GM10248 (cell line): Measurements from ENCODE around the gene CCDC40.

Experiments
- CTCF ChIA-PET: fragments of 300-600 bp; sonication (Branson Sonifier 250); formaldehyde crosslinking; extraction: SDS; loops from one replicate; lab custom pipeline; 2021; ENCODE audit warnings: antibody characterized with exemption; lab: Yijun Ruan, JAX
- POLR2A ChIA-PET: fragments of 350-650 bp; sonication (Branson Sonifier 250); formaldehyde crosslinking; extraction: SDS; loops from one replicate; lab custom pipeline; 2020; ENCODE audit warnings: antibody characterized with exemption; lab: Yijun Ruan, JAX
- DNase-seq: peaks from one replicate; pipeline ENCODE4 v3.0.0; 2012; ENCODE audit errors: extremely low spot score
- CTCF ChIP-seq: IDR thresholded peaks from 2 replicates; pipeline ENCODE4 v1.5.1; 2012; ENCODE audit warnings: mild to moderate bottlenecking, low read depth; ENCODE audit errors: extremely low read depth, missing control alignments, control extremely low read depth

Gene CCDC40

GRCh38 chr17:80018917-80019651 is 17.4 kb upstream of the CCDC40 start:
- ChIA-PET CTCF (interaction anchor here (4.4 kb wide), 1 partner anchor 12 kb away, joined by 37 read pairs; no protein-coding TSS in a partner anchor), POLR2A (no interaction called here)
- TF ChIP-seq CTCF = no peak
- DNase-seq = no peak

GRCh38 chr17:80021600-80021999 is 14.8 kb upstream of the CCDC40 start:
- POLR2A ChIA-PET = no interaction called here

GRCh38 chr17:80023481-80024205 is 12.8 kb upstream of the CCDC40 start:
- DNase-seq = no peak
- no peak for TF ChIP-seq CTCF
- CTCF ChIA-PET = interaction anchor here (3.4 kb wide), 1 partner anchor 16 kb away, joined by 18 read pairs; no protein-coding TSS in a partner anchor
- POLR2A ChIA-PET = no interaction called here

More at GRCh38 chr17:80021600-80021999, 14.8 kb upstream of the CCDC40 start:
- no peak for TF ChIP-seq CTCF
- CTCF ChIA-PET = interaction anchor here (3.4 kb wide), 1 partner anchor 14 kb away, joined by 18 read pairs; no protein-coding TSS in a partner anchor
- no peak for DNase-seq

- TF ChIP-seq CTCF = no peak
- no peak for DNase-seq
- ChIA-PET CTCF (no interaction called here), POLR2A (no interaction called here)
Measured at GRCh38 chr17:80024206-80024972, 12.1 kb upstream of the CCDC40 start.

- DNase-seq = no peak
- POLR2A ChIA-PET = no interaction called here
- no peak for TF ChIP-seq CTCF
- CTCF ChIA-PET = no interaction called here
Measured at GRCh38 chr17:80025140-80025539, 11.3 kb upstream of the CCDC40 start.

- ChIA-PET POLR2A (no interaction called here), CTCF (no interaction called here)
- no peak for TF ChIP-seq CTCF
- DNase-seq = no peak
Measured at GRCh38 chr17:80025796-80026195, 10.6 kb upstream of the CCDC40 start.
